ENCODE results near the gene KHDC4.

KHDC4 gene

DNA sequence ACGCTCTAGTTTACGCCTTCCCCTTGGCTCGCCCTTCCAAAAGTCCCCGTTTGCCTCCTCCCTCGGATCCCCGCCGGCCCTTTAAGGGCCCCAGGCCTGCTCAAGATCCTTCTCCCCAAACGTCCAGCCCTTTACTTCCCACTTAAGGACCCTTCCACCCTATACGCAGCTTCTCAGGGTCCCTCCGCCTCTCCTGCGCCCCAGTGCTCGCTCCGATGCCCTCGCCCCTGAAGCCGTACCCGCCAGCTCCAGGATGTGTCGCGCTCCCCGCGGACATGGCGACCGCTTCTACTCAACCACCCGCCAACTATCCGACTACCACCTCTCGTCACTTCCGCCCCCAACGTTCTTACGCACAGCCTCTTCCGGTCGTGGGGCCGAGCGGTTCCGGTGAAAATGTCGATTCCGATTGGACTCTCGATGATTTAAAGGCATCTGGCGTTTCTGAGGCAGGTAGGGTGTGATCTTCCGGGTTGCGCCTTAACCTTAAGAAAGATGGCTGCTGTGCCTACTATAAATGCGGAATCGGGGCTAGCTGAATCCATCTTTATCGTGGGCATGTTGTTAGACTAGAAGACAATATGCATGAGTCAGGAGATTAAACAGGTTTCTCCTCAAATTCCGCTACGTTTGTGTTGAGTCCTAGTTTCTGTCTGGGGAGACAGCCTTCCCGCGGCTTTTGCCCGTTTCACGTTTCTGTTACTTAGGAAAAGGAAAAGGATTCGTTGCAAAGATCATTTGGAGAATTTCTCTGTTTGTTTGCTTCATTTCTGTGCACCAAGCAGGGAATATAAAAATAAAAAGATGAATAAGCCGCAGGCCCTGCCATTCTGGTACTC lies at the start of gene KHDC4:
Gene KHDC4, minus strand, starts transcription at position 317 of the 839 bp plus-strand sequence. Its CDS starts 40 bp downstream, at position 277.
- DNase-seq = peak; percentile 97

- no peak for DNase-seq
These were observed 49.2 kb upstream of the KHDC4 start for GRCh38 chr1:155983191-155984024.

DNA sequence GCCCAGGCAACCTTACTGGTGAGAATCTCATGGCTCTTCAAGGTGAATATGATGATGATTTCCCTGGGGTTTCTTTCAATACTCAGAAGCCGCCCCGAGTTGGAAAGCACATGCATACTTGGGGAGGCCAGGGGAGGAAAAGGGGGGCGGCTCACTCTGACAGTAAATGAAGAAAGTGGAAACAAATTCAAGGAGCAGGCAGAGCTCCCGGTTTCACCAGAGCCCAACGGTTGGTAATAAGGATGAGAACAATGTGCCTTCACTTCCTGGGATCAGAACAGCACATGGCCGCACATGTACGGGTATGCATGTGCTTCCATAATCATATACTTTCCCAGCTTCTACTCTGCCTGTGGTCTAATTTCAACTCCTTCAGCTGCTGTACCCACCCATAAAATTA lies 47.9 kb upstream of the KHDC4 start:
- no peak for DNase-seq

DNA sequence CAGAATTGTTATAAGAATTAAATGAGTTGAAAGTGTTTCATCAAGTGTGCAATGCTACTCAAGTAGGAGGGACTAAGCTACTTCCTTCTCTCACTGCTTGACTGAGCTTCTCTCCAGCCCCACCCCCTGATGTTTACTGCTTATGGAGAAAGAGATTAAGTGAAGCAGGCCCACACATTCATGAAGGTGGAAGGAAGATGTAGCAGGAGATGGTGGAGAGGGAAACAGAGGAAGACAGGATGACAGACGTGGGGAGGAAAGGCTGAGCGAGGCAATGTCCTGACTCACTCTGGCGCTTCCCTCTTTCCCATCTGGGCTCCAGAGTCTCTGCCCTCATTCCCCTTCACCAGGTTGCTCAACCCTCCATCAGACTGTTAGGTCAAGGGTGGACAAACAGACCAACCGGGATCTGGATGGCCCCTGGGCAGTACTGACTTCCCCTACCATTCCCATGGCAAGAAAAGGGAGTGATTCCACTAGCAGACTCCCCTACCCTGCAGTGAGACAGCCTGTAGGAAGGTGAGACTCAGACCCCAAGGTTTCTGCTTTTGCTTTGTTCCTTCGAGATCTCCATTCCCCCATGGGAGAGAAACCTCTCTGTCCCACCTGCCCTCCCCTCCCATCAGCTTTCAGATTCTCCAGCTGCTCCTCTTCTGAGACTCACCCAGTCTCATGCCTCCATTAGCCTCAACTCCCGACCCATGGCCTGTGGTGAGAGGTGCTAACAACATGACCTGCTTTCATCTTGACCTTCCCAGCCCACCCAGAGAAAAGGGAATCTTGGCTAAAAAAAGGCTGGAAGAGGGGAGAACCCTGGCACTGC lies 47.3 kb upstream of the KHDC4 start:
- DNase-seq = peak; percentile 57

DNA sequence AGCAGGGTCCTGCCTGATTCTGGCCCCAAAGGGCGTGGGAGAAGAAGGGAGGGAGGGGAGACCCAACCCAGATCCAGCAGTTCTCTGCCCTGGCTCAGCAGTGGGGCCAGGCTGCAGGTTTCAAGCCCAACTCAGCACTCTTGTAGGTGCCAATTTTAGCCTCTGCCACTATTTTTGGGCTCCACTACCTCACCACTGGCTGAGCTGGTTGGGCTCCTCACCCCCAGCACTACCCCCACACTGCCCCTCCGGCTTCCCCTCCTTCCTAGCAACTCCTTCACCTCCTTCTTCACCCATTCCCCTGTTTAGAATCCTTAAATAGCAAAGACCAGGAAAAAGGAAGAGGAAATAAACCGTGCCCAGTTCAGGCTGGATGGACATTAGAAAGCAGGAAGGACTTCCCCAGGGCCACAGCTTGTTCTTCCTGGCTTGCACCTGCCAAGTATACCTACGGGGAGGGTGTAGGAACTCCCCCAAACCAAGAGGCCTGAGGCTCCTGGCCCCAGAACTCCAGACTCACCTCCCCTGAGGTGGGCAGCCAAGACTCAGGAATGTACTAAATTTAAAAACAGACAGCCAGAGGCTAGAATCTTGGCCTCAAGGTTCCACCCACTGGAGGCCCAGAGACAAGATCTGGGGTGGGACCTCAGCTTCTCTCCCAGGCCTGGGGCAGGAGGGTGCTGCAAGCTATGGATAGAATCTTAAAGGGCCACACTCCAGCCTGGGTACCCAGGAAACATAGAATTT lies 45.6 kb upstream of the KHDC4 start:
- DNase-seq = no peak

- peak; percentile 26 for DNase-seq
These were observed 44.8 kb upstream of the KHDC4 start for GRCh38 chr1:155978973-155979429.

GRCh38 chr1:155978325-155978972 lies 44.2 kb upstream of the KHDC4 start, which contains the start of gene ARHGEF2:
ARHGEF2 (minus strand) TSS chr1:155978547; CDS start chr1:155978427, 120 bp downstream.
- DNase-seq = peak; percentile 78

DNA sequence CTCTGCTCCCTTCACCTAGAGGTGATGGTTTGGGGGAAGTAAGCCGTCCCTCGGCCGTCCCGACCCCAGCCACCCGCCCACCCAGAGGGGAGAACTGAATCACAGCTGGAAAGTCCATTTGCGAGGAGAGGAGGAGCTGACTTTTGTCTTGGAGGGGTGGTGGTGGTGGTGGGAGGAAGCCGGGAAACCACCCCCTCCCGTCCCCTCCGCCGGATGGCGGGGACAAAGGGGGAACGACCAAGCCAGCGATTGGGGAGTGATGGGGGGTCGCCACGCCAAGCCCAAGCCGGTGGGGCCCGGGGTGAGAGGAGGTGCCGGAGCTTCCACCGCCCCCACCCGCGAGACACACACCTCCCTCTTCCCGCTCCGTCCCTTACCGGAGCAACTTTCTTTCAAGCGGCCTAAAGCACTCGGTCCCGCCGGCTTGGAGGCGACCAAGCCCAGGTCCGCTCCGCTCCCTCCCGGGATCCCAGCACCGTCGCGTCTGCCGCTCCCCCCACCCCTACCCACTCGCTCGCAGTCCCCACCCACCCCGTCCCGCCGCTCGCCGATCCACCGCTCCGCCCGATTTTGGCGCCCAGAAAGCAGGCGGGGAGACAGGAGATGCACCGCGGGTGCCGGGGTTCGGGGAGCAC lies 43.6 kb upstream of the KHDC4 start:
- peak; percentile 50 for DNase-seq

DNA sequence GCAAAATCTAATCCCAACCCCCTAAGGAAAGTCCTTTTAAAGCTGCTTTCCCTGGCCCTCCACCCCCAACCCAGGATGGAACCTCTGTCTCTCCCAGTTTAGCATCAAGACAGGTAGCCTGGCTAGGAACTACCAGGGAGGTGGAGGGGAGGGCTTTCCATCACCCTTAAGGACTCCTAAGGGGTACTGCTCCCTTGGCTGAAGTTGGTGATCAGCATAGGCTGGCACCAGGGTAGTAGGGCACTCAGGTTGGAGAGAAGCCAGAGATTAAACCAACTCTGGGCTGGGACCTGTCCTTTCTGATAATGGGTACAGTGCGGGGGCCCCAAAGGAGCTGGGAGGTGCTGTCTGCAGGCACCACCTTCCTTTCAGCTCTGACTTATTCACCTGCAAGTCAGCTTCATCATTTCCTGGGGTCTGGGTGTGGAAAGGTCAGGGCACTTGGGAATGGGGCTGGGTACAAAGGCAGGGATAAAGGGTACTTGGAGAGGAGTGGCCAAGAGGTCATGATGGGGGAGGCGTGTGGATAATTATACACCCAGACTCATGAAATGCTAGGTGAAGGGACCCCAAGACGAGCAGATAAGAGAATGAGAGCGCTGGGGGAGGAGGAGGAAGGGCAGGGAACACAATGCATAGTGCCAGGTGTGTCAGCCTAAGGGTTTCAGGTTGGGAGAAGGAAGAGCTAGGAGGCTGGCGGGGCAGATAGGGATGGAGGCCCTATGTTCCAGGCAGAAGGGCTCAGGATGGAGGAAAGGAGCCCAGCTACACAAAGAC lies 42.9 kb upstream of the KHDC4 start:
- DNase-seq = no peak

DNA sequence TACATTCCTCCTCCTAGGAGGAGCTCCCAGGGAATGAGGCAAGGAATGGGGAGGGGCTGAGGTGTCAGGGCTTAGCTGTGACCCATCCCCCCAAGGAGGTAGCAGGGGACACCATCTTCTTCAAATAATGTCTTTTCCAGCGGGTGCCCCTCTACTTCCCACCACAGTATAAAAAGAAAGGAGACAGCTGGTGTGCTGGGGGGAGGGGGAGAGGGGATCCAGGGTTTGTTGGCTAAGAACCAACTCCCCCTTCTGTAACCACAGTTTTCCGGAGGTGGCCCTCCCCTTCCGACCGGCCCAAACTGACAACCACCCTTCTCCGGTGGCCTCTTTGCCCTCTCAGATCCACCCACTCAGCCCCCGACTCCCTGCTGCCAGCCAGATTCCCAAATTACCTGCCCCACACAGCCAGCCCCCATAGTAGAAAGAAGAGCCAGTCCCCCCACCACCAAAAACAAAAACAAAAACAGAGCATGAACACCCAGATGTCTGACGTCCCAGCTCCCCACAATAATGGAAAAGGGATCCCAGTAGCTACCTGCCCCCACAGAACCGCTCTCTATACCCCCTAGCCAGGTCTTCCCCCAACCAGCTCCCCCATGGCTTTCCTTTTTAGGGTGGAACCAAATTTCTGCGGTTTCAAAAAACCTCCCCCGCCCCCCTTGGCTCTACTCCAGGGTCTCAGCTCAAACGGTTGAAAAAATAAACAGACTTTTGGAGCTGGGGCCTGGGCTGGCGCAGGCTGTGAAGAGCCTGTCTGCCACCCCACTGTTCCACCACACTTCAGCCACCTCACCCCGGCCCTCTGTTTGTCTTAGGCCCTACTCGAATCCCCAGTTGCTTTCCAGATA lies 42.1 kb upstream of the KHDC4 start:
- DNase-seq = peak; percentile 75

GRCh38 chr1:155975375-155976061 lies 41.3 kb upstream of the KHDC4 start:
- no peak for DNase-seq

DNA sequence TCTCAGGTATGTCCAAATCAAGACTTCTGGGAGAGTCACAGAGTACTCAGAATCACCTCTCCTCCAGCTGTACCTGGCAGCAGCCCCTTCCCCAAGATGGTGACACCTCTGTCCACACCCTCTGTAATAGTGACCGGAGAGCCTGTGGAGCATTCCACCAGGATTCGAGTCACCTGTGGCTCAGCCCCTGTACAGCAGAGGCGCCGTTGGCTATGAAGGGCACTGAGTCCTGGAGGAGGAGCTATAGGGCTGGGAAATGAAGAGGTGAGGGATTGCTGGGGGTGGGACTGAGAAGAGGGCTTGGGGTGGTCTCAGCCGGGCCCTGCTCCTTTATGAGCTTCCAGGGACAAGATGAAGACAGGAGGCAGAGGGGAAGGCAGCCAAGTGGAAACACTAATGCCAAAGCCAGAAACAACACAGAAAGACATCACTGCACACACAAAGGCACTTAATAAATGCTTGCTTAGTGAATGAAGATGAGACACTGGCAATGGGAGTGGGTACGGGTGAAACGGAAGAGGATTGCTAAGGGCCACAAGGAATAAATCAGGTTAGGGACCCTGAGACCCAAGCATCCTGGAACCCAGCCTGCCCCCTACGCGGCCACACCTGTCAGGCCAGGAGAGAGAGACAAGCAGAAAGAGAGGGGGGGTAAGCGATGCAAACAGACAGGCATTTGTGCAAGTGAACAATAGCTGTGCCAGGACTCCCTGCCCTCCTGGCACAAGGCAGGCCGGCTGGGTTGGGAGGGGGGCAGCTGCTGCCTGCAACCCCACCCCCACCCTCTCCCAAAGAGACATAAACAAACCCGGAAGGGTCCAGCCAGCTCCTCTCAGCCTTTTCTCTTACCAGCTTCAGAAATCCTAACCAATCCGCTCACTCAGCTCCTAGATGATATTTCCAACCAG lies 40.2 kb upstream of the KHDC4 start:
- no peak for DNase-seq

GRCh38 chr1:155973723-155974122 lies 39.5 kb upstream of the KHDC4 start:
- DNase-seq = no peak

- DNase-seq = no peak
These were observed 37.9 kb upstream of the KHDC4 start for GRCh38 chr1:155971910-155972809.

GRCh38 chr1:155970531-155971167 lies 36.4 kb upstream of the KHDC4 start:
- DNase-seq = peak; percentile 28

DNA sequence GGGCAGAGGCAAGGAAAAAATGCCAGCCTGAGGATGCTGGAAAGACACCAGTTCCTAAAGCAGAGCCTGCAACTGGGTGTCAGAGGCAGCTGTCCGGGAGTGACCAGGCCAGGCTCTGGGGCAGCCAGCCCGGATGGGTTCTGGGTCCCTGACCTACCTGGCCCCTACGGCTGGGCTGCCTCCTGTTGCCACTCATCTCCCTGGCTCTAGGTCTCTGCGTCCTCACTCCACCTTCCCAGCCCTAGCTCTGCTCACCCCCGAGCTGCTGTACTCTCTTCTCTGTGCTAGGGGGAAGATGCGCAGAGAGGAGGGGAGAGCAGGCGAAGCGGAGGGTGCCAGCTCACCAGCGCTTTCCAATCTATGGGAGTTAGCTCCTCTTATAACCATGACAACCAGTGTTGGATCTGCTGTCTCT lies 35.2 kb upstream of the KHDC4 start:
- DNase-seq = no peak
